HUES64 (cell line): ENCODE data around the gene TTC12.

ENCODE experiments used
- H3K27ac ChIP-seq: 2 replicates; pipeline ENCODE4 v1.7.0; 2013; ENCODE audit warnings: low read depth, low read length, inconsistent platforms
- H3K27me3 ChIP-seq: 2 replicates; pipeline ENCODE4 v1.6.1; 2013; ENCODE audit warnings: mild to moderate bottlenecking, low read length; ENCODE audit not compliant: insufficient read depth
- H3K36me3 ChIP-seq: 2 replicates; pipeline ENCODE4 v1.6.1; 2013; ENCODE audit warnings: mild to moderate bottlenecking, low read length; ENCODE audit not compliant: insufficient read depth
- H3K4me1 ChIP-seq: 2 replicates; pipeline ENCODE4 v1.6.1; 2013; ENCODE audit warnings: mild to moderate bottlenecking, low read length, moderate library complexity; ENCODE audit not compliant: insufficient read depth
- H3K4me3 ChIP-seq: 2 replicates; pipeline ENCODE4 v1.5.1; 2013; ENCODE audit warnings: mild to moderate bottlenecking, low read length, moderate library complexity
- H3K9ac ChIP-seq: 2 replicates; pipeline ENCODE4 v1.6.1; 2013; ENCODE audit warnings: mild to moderate bottlenecking, low read depth, low read length
- H3K9me3 ChIP-seq: 2 replicates; pipeline ENCODE4 v1.6.1; 2013; ENCODE audit warnings: low read depth, low read length; ENCODE audit not compliant: insufficient read depth
- WGBS: fragments of 150-250, 120-280 bp; methylation state at CpG from one replicate; pipeline ENCODE4 v1.1.7; 2013; ENCODE audit warnings: missing lambda C conversion rate; 5-methylcytosine and 5-hydroxymethylcytosine counted together

TTC12 gene

GRCh38 chr11:113308601-113309000 lies 5.8 kb upstream of the TTC12 start:
- Histone ChIP-seq H3K4me1 (no peaks in the 10 kb centered on the region), H3K9me3 (no peaks in the 10 kb centered on the region), H3K9ac (no peak overlapping the region), H3K27me3 (peaks cover 15% of the 10 kb centered on the region; the same call in 1 of the 2 replicates), H3K27ac (no peak overlapping the region), H3K36me3 (no peaks in the 10 kb centered on the region), H3K4me3 (no peak overlapping the region)
- 69% methylated on average over 2 of the region's 2 CpGs for WGBS

- H3K27ac ChIP-seq = no peak overlapping the region
- H3K27me3 ChIP-seq = peaks cover 19% of the 10 kb centered on the region; the same call in 1 of the 2 replicates
- 100% methylated on average over 1 of the region's 1 CpG for WGBS
- no peaks in the 10 kb centered on the region for H3K9me3 ChIP-seq
- peaks cover 4% of the 10 kb centered on the region; the same call in 1 of the 2 replicates for H3K4me1 ChIP-seq
- H3K9ac ChIP-seq = no peak overlapping the region
- no peak overlapping the region for H3K4me3 ChIP-seq
- no peaks in the 10 kb centered on the region for H3K36me3 ChIP-seq
These were observed 2.8 kb upstream of the TTC12 start for GRCh38 chr11:113311536-113311935.

DNA sequence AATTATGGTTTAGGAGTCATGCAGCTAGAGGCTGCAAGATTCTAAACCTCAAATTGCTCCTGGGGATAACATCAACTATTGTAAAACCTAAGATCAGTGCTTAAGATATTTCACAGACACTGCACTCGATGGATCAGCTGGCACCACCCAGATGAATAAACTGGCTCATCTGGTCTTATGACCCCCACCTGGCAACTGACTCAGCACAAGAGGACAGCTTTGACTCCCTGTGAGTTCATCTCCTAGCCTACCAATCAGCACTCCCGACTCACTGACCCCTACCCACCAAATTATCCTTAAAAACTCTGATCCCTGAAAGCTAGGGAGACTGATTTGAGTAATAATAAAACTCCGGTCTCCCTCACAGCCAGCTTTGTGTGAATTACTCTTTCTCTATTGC lies 782 bp upstream of the TTC12 start:
- Histone ChIP-seq H3K9me3 (no peaks in the 10 kb centered on the region), H3K4me3 (peak overlapping the region; percentile 97), H3K36me3 (no peaks in the 10 kb centered on the region), H3K27ac (no peak overlapping the region), H3K4me1 (peaks cover 4% of the 10 kb centered on the region; the same call in 1 of the 2 replicates), H3K9ac (no peak overlapping the region), H3K27me3 (peaks cover 19% of the 10 kb centered on the region; the same call in 1 of the 2 replicates)
- WGBS = 97% methylated on average over 3 of the region's 3 CpGs

- Histone ChIP-seq H3K9me3 (no peaks in the 10 kb centered on the region), H3K27me3 (peaks cover 19% of the 10 kb centered on the region; the same call in 1 of the 2 replicates), H3K4me1 (peaks cover 4% of the 10 kb centered on the region; the same call in 1 of the 2 replicates), H3K36me3 (no peaks in the 10 kb centered on the region), H3K4me3 (peak overlapping the region; percentile 97), H3K9ac (no peak overlapping the region), H3K27ac (no peak overlapping the region)
- WGBS = 13% methylated on average over 9 of the region's 9 CpGs
These were observed 356 bp upstream of the TTC12 start for GRCh38 chr11:113314065-113314388.

GRCh38 chr11:113315811-113316210 lies 1.4 kb downstream of the TTC12 start:
- no peak overlapping the region for H3K9ac ChIP-seq
- H3K27me3 ChIP-seq = peaks cover 19% of the 10 kb centered on the region; the same call in 1 of the 2 replicates
- no peaks in the 10 kb centered on the region for H3K9me3 ChIP-seq
- peaks cover 4% of the 10 kb centered on the region; the same call in 1 of the 2 replicates for H3K4me1 ChIP-seq
- H3K4me3 ChIP-seq = no peak overlapping the region
- H3K36me3 ChIP-seq = no peaks in the 10 kb centered on the region
- 80% methylated on average over 6 of the region's 6 CpGs for whole genome bisulfite sequencing
- H3K27ac ChIP-seq = no peak overlapping the region

- Histone ChIP-seq H3K9ac (no peak overlapping the region), H3K9me3 (no peaks in the 10 kb centered on the region), H3K4me1 (peaks cover 4% of the 10 kb centered on the region; the same call in 1 of the 2 replicates), H3K4me3 (no peak overlapping the region), H3K27ac (no peak overlapping the region), H3K36me3 (no peaks in the 10 kb centered on the region), H3K27me3 (peaks cover 19% of the 10 kb centered on the region; the same call in 1 of the 2 replicates)
- 91% methylated on average over 1 of the region's 1 CpG for WGBS
These were observed 1.9 kb downstream of the TTC12 start for GRCh38 chr11:113316256-113316655.

- Histone ChIP-seq H3K9me3 (no peaks in the 10 kb centered on the region), H3K27me3 (peaks cover 19% of the 10 kb centered on the region; the same call in 1 of the 2 replicates), H3K4me1 (peaks cover 4% of the 10 kb centered on the region; the same call in 1 of the 2 replicates), H3K36me3 (no peaks in the 10 kb centered on the region), H3K4me3 (no peak overlapping the region), H3K27ac (no peak overlapping the region), H3K9ac (no peak overlapping the region)
- 91% methylated on average over 2 of the region's 2 CpGs for WGBS
These were observed 3.0 kb downstream of the TTC12 start for GRCh38 chr11:113317339-113317738.

DNA sequence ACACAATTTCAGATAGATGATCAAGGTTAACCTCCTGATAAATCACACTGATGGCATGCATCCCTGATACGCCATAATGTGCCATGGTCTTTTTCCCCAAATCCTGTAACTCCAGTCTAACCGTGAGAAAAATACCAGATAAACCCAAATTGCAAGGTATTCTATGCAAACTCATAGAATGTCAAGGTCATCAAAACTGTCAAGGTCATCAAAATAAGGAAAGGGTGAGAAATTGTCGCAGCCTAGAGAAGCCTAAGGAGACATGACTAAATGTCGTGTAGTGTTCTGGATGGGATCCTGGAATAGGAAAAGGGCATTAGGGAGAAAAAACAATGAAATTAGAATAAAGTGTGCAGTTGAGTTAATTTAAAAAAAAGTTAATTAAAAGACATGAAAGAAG lies 4.7 kb downstream of the TTC12 start:
- 94% methylated on average over 4 of the region's 4 CpGs for WGBS
- H3K9me3 ChIP-seq = no peaks in the 10 kb centered on the region
- peaks cover 3% of the 10 kb centered on the region; the same call in 1 of the 2 replicates for H3K27me3 ChIP-seq
- H3K4me1 ChIP-seq = peaks cover 4% of the 10 kb centered on the region; the same call in 1 of the 2 replicates
- no peaks in the 10 kb centered on the region for H3K36me3 ChIP-seq
- no peak overlapping the region for H3K9ac ChIP-seq
- H3K27ac ChIP-seq = no peak overlapping the region
- H3K4me3 ChIP-seq = no peak overlapping the region

GRCh38 chr11:113322158-113322557 lies 7.8 kb downstream of the TTC12 start:
- H3K27me3 ChIP-seq = no peaks in the 10 kb centered on the region
- WGBS = 92% methylated on average over 3 of the region's 4 CpGs
- no peaks in the 10 kb centered on the region for H3K4me1 ChIP-seq
- H3K36me3 ChIP-seq = no peaks in the 10 kb centered on the region
- H3K9me3 ChIP-seq = no peaks in the 10 kb centered on the region
- no peak overlapping the region for H3K4me3 ChIP-seq
- no peak overlapping the region for H3K27ac ChIP-seq
- no peak overlapping the region for H3K9ac ChIP-seq

- WGBS = 95% methylated on average over 5 of the region's 5 CpGs
- no peaks in the 10 kb centered on the region for H3K27me3 ChIP-seq
- H3K9ac ChIP-seq = no peak overlapping the region
- no peak overlapping the region for H3K27ac ChIP-seq
- H3K4me1 ChIP-seq = no peaks in the 10 kb centered on the region
- H3K4me3 ChIP-seq = no peak overlapping the region
- H3K9me3 ChIP-seq = no peaks in the 10 kb centered on the region
- no peaks in the 10 kb centered on the region for H3K36me3 ChIP-seq
These were observed 9.9 kb downstream of the TTC12 start for GRCh38 chr11:113324250-113324649.

- WGBS = 92% methylated on average over 2 of the region's 2 CpGs
- H3K36me3 ChIP-seq = no peaks in the 10 kb centered on the region
- peaks cover 6% of the 10 kb centered on the region; the same call in 1 of the 2 replicates for H3K4me1 ChIP-seq
- H3K4me3 ChIP-seq = no peak overlapping the region
- H3K27me3 ChIP-seq = no peaks in the 10 kb centered on the region
- H3K27ac ChIP-seq = no peak overlapping the region
- no peak overlapping the region for H3K9ac ChIP-seq
- H3K9me3 ChIP-seq = no peaks in the 10 kb centered on the region
These were observed 15.3 kb downstream of the TTC12 start for GRCh38 chr11:113329725-113330124.

GRCh38 chr11:113331441-113331840 lies 17.1 kb downstream of the TTC12 start:
- no peaks in the 10 kb centered on the region for H3K9me3 ChIP-seq
- no peak overlapping the region for H3K4me3 ChIP-seq
- H3K27me3 ChIP-seq = no peaks in the 10 kb centered on the region
- 86% methylated on average over 5 of the region's 5 CpGs for WGBS
- H3K9ac ChIP-seq = no peak overlapping the region
- no peak overlapping the region for H3K27ac ChIP-seq
- peaks cover 6% of the 10 kb centered on the region; the same call in 1 of the 2 replicates for H3K4me1 ChIP-seq
- H3K36me3 ChIP-seq = no peaks in the 10 kb centered on the region
